ENCODE results near the gene CCDC154. TPM values are rescaled to one million over a fixed set of nuclear protein-coding genes. Genes with fewer than 3 reads are reported as not detected.

Gene CCDC154
- total RNA-seq, 1 donor from 2014 or later = 1.2 TPM

DNA sequence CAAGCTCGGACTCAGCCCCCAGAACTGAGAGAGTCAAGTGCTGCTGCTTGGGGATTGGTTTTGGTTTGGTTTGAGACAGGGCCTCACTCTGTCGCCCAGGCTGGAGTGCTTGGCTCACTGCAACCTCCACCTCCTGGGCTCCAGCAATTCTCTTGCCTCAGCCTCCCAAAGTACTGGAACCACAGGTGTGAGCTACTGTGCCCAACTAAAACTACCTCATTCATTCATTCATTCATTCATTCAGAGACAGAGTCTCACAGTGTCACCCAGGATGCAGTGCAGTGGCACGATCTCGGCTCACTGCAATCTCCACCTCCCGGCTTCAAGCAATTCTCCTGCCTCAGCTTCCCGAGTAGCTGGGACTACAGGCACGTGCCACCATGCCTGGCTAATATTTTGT is 54.6 kb downstream of the CCDC154 start:
- no peaks in the 10 kb centered on the region for H3K4me1 Mint-ChIP-seq (ENCODE audit: low read depth)
- H3K9me3 Mint-ChIP-seq = no peaks in the 10 kb centered on the region
- no peak overlapping the region for H3K4me3 Mint-ChIP-seq (ENCODE audit: low read depth)
- no peak for DNase-seq (ENCODE audit: low spot score)
- no peaks in the 10 kb centered on the region for H3K27me3 Mint-ChIP-seq (ENCODE audit: low read depth)
- H3K27ac Mint-ChIP-seq = no peak overlapping the region
- intact Hi-C loops (cut with micrococcal nuclease) = no loop called here
- H3K36me3 Mint-ChIP-seq (ENCODE audit: low read depth) = peaks cover 16% of the 10 kb centered on the region

DNA sequence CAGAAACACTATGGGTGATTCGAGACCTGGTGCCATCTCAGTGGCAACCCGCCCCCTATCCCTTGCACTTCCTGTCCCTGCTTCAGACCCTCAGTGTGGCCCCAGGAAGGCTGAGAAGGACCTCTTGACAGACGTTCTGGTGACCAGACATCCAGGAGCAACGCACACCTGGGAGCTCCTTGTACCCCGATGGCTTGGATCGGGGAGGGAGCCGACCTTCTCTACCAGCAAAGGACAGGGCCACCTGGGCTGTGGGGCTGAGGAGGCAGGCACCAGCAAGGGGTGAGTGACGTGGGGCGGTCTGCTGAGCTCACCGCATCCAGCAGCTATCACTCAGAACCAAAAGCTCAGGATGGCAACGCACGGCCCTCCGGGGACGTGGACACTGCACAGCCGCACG is 57.0 kb downstream of the CCDC154 start:
- Mint-ChIP-seq H3K36me3 (ENCODE audit: low read depth) (peaks cover 10% of the 10 kb centered on the region), H3K27ac (no peak overlapping the region), H3K27me3 (ENCODE audit: low read depth) (no peaks in the 10 kb centered on the region), H3K4me3 (ENCODE audit: low read depth) (no peak overlapping the region), H3K9me3 (no peaks in the 10 kb centered on the region), H3K4me1 (ENCODE audit: low read depth) (no peaks in the 10 kb centered on the region)
- DNase-seq (ENCODE audit: low spot score) = no peak
- intact Hi-C loops (cut with micrococcal nuclease) = no loop called here

- no peak overlapping the region for H3K4me3 Mint-ChIP-seq (ENCODE audit: low read depth)
- no peaks in the 10 kb centered on the region for H3K9me3 Mint-ChIP-seq
- H3K4me1 Mint-ChIP-seq (ENCODE audit: low read depth) = no peaks in the 10 kb centered on the region
- H3K27ac Mint-ChIP-seq = no peak overlapping the region
- H3K27me3 Mint-ChIP-seq (ENCODE audit: low read depth) = no peaks in the 10 kb centered on the region
- no peak for DNase-seq (ENCODE audit: low spot score)
- peaks cover 10% of the 10 kb centered on the region for H3K36me3 Mint-ChIP-seq (ENCODE audit: low read depth)
- intact Hi-C loops (cut with micrococcal nuclease) = no loop called here
These were observed 59.1 kb downstream of the CCDC154 start for GRCh38 chr16:1385232-1385631.

Other genes starting within 250 kb of the CCDC154 start
- not detected in 2 replicates for gene TPSG1, start 219.3 kb downstream of the CCDC154 start, total RNA-seq
- not detected in 2 replicates for gene TPSB2, start 214.4 kb downstream of the CCDC154 start, total RNA-seq
- gene TPSAB1, start 203.9 kb downstream of the CCDC154 start, total RNA-seq = not detected in 2 replicates
- gene TPSD1, start 188.5 kb downstream of the CCDC154 start, total RNA-seq = not detected in 2 replicates
- 264 and 265 TPM in 2 replicates for gene UBE2I, start 134.9 kb downstream of the CCDC154 start, total RNA-seq
- gene BAIAP3, start 110.9 kb downstream of the CCDC154 start, total RNA-seq = 0.21 and 0.32 TPM in 2 replicates
- 64.1 and 72.9 TPM in 2 replicates for gene TSR3, start 92.7 kb downstream of the CCDC154 start, total RNA-seq
- 21.3 and 24.1 TPM in 2 replicates for gene GNPTG, start 92.6 kb downstream of the CCDC154 start, total RNA-seq
- gene UNKL, start 29.9 kb downstream of the CCDC154 start, total RNA-seq = 36.3 and 44.6 TPM in 2 replicates
- 17.8 and 21.3 TPM in 2 replicates for gene UQCC4, start 23.8 kb downstream of the CCDC154 start, total RNA-seq
- gene PERCC1, start 13.5 kb downstream of the CCDC154 start, total RNA-seq = not detected in 2 replicates
- gene CLCN7, start 30.5 kb upstream of the CCDC154 start, total RNA-seq = 52.2 and 54.3 TPM in 2 replicates
- gene PTX4, start 44.4 kb upstream of the CCDC154 start, total RNA-seq = not detected in 2 replicates
- 72.6 and 74.8 TPM in 2 replicates for gene TELO2, start 48.8 kb upstream of the CCDC154 start, total RNA-seq
- gene TMEM204, start 89.1 kb upstream of the CCDC154 start, total RNA-seq = 17.2 and 17.8 TPM in 2 replicates
- 8.4 and 10.7 TPM in 2 replicates for gene IFT140, start 167.5 kb upstream of the CCDC154 start, total RNA-seq
- gene CRAMP1, start 167.8 kb upstream of the CCDC154 start, total RNA-seq = 33.6 and 34.3 TPM in 2 replicates
- gene JPT2, start 233.7 kb upstream of the CCDC154 start, total RNA-seq = 95.0 and 98.0 TPM in 2 replicates